Smooth muscle cell (in vitro differentiated cells): ENCODE measurements around the gene SKAP2. TPM values are rescaled to one million over a fixed set of nuclear protein-coding genes. Genes with fewer than 3 reads are reported as not detected.

Experiments used
- DNase-seq: peaks from one replicate; lab custom pipeline; 2025; ENCODE audit not compliant: unreplicated experiment; lab: John Stamatoyannopoulos, UW
- H2AFZ ChIP-seq: fragments of 200-600 bp; sonication (generic); 2 replicates; pipeline ENCODE4 v1.6.0; 2016; ENCODE audit warnings: antibody characterized with exemption, low read depth, mild to moderate bottlenecking
- H3F3A ChIP-seq: fragments of 200-600 bp; sonication (generic); 2 replicates; pipeline ENCODE4 v1.6.0; 2017; ENCODE audit warnings: antibody characterized with exemption, low read depth
- H3K27ac ChIP-seq: fragments of 200-600 bp; sonication (generic); 2 replicates; pipeline ENCODE4 v1.5.1; 2016; ENCODE audit warnings: low read depth, mild to moderate bottlenecking
- H3K27me3 ChIP-seq: fragments of 200-600 bp; sonication (generic); 2 replicates; pipeline ENCODE4 v1.6.1; 2016; ENCODE audit warnings: low read depth, mild to moderate bottlenecking
- H3K36me3 ChIP-seq: fragments of 200-600 bp; sonication (generic); 2 replicates; pipeline ENCODE4 v1.5.1; 2016; ENCODE audit warnings: low read depth
- H3K4me1 ChIP-seq: fragments of 200-600 bp; sonication (generic); 2 replicates; pipeline ENCODE4 v1.5.1; 2016; ENCODE audit warnings: low read depth
- H3K4me2 ChIP-seq: fragments of 200-600 bp; sonication (generic); 2 replicates; pipeline ENCODE4 v1.6.0; 2016; ENCODE audit warnings: mild to moderate bottlenecking
- H3K4me3 ChIP-seq: fragments of 200-600 bp; sonication (generic); 2 replicates; pipeline ENCODE4 v1.5.1; 2016; ENCODE audit warnings: mild to moderate bottlenecking
- H3K79me2 ChIP-seq: fragments of 200-600 bp; sonication (generic); 2 replicates; pipeline ENCODE4 v1.6.0; 2016; ENCODE audit warnings: low read depth, mild to moderate bottlenecking
- H3K9ac ChIP-seq: fragments of 200-600 bp; sonication (generic); 2 replicates; pipeline ENCODE4 v1.6.0; 2016; ENCODE audit warnings: low read depth
- H3K9me3 ChIP-seq: fragments of 200-600 bp; sonication (generic); replicated peaks from 2 replicates; pipeline ENCODE4 v1.5.1; 2016; ENCODE audit warnings: low read depth
- H4K20me1 ChIP-seq: fragments of 200-600 bp; sonication (generic); 2 replicates; pipeline ENCODE4 v1.6.0; 2016; ENCODE audit warnings: low read depth
- CTCF ChIP-seq: fragments of 200-600 bp; sonication (generic); IDR thresholded peaks from 2 replicates; pipeline ENCODE4 v1.5.1; 2017; ENCODE audit warnings: borderline replicate concordance, mild to moderate bottlenecking, antibody characterized with exemption; ENCODE audit not compliant: insufficient read depth, poor library complexity, severe bottlenecking
- WGBS: methylation state at CpG from one replicate; pipeline ENCODE4 v1.1.7; 2016; ENCODE audit warnings: low lambda C conversion rate; 5-methylcytosine and 5-hydroxymethylcytosine counted together
- polyA plus RNA-seq: library from polyadenylated mRNA; unstranded; fragments of >200 nt; fragmentation: Nextera tagmentation; extraction: Ambion mirVana; gene quantifications from 2 replicates; pipeline ENCODE4 v1.2.1, GENCODE V29; 2016
- total RNA-seq: library from RNA; depleted of rRNA; stranded (reverse); fragments of >200 nt; gene quantifications from 2 replicates; pipeline ENCODE4 v1.2.3, GENCODE V29; 2014

SKAP2 gene
- total and polyA plus RNA-seq, 2 experiments from 2014 or later: 7.7 to 14.8 TPM

- H4K20me1 ChIP-seq: no peaks in the 10 kb centered on the region
- TF ChIP-seq CTCF: no peak
- no peak for DNase-seq
- H2AFZ ChIP-seq: no peak overlapping the region
- no peaks in the 10 kb centered on the region for H3F3A ChIP-seq
- no peaks in the 10 kb centered on the region for H3K9me3 ChIP-seq
- H3K79me2 ChIP-seq: no peaks in the 10 kb centered on the region
- H3K27me3 ChIP-seq: peaks cover 42% of the 10 kb centered on the region
- 83% methylated on average over 8 of the region's 8 CpGs for WGBS
- no peaks in the 10 kb centered on the region for H3K36me3 ChIP-seq
- H3K4me1 ChIP-seq: peaks cover 16% of the 10 kb centered on the region
- H3K4me2 ChIP-seq: no peak overlapping the region
- no peak overlapping the region for H3K9ac ChIP-seq
- no peak overlapping the region for H3K4me3 ChIP-seq
- no peak overlapping the region for H3K27ac ChIP-seq
These were observed 210.7 kb downstream of the SKAP2 start for GRCh38 chr7:26653430-26654399.

- 96% methylated on average over 8 of the region's 8 CpGs for WGBS
- Histone ChIP-seq H3K79me2 (no peaks in the 10 kb centered on the region), H3K4me3 (no peak overlapping the region), H2AFZ (no peak overlapping the region), H3K27ac (no peak overlapping the region), H3K4me1 (peaks cover 16% of the 10 kb centered on the region), H3K9ac (no peak overlapping the region), H3K27me3 (peaks cover 31% of the 10 kb centered on the region), H3K36me3 (no peaks in the 10 kb centered on the region), H3F3A (no peaks in the 10 kb centered on the region), H3K9me3 (no peaks in the 10 kb centered on the region), H3K4me2 (no peak overlapping the region), H4K20me1 (no peaks in the 10 kb centered on the region)
- TF ChIP-seq CTCF: no peak
- DNase-seq: no peak
These were observed 211.8 kb downstream of the SKAP2 start for GRCh38 chr7:26652401-26653100.

GRCh38 chr7:26650103-26650502 is 214.3 kb downstream of the SKAP2 start:
- H3K9me3 ChIP-seq: no peaks in the 10 kb centered on the region
- DNase-seq: no peak
- no peak overlapping the region for H2AFZ ChIP-seq
- H4K20me1 ChIP-seq: no peaks in the 10 kb centered on the region
- H3K9ac ChIP-seq: no peak overlapping the region
- H3K79me2 ChIP-seq: no peaks in the 10 kb centered on the region
- no peaks in the 10 kb centered on the region for H3K36me3 ChIP-seq
- H3K4me3 ChIP-seq: no peak overlapping the region
- peaks cover 11% of the 10 kb centered on the region for H3K27me3 ChIP-seq
- H3K4me2 ChIP-seq: no peak overlapping the region
- no peak overlapping the region for H3K27ac ChIP-seq
- H3F3A ChIP-seq: no peaks in the 10 kb centered on the region
- TF ChIP-seq CTCF: no peak
- WGBS: 91% methylated on average over 2 of the region's 2 CpGs
- H3K4me1 ChIP-seq: no peaks in the 10 kb centered on the region
